Neural cell (in vitro differentiated cells): ENCODE measurements around the gene GCNT2.

Source experiments
- EZH2 ChIP-seq: fragments of 200-600, 300-800 bp; shearing (Covaris generic), sonication (generic); IDR thresholded peaks from 2 replicates; pipeline ENCODE4 v1.6.1; 2014; ENCODE audit warnings: antibody characterized with exemption, low read length, borderline replicate concordance, mild to moderate bottlenecking; ENCODE audit not compliant: insufficient read depth, poor library complexity, severe bottlenecking
- MXI1 ChIP-seq: fragments of 450-650 bp; conservative IDR thresholded peaks from 2 replicates; pipeline ENCODE4 v1.6.1; 2014; ENCODE audit warnings: antibody characterized with exemption, mild to moderate bottlenecking; ENCODE audit not compliant: poor library complexity, severe bottlenecking

DNA sequence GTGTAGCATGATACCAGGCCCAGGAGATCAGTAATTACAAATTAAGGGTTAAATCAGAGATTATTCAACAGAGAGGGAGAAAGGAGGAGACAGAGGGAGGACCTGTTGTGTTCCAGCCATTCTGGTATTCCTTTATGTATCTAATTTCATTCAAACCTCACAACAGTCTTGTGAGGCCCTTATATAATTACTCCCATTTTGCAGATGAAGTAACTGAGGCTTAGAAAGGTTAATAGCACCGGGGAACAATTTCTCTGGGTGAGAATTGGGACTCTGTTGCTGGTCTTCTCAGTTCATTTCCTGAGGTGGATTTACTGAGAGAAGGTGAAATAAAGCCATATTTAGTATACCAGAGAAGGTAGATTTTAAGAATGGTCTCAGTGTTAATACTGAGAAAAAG is 106.6 kb downstream of the GCNT2 start:
- TF ChIP-seq EZH2 (no peak), MXI1 (no peak)
